ENCODE measurements around the gene CDH13.

- TF ChIP-seq, protein P1, sequence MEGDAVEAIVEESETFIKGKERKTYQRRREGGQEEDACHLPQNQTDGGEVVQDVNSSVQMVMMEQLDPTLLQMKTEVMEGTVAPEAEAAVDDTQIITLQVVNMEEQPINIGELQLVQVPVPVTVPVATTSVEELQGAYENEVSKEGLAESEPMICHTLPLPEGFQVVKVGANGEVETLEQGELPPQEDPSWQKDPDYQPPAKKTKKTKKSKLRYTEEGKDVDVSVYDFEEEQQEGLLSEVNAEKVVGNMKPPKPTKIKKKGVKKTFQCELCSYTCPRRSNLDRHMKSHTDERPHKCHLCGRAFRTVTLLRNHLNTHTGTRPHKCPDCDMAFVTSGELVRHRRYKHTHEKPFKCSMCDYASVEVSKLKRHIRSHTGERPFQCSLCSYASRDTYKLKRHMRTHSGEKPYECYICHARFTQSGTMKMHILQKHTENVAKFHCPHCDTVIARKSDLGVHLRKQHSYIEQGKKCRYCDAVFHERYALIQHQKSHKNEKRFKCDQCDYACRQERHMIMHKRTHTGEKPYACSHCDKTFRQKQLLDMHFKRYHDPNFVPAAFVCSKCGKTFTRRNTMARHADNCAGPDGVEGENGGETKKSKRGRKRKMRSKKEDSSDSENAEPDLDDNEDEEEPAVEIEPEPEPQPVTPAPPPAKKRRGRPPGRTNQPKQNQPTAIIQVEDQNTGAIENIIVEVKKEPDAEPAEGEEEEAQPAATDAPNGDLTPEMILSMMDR (IDR thresholded peaks at IDR 0.05) = no peak
- TF ChIP-seq POLR2A (IDR thresholded peaks at IDR 0.05) (no peak), POLR2AphosphoS5 (IDR thresholded peaks at IDR 0.05) (no peak)
Observed at GRCh38 chr16:83310816-83311215, 684.0 kb downstream of the CDH13 start.
